ENCODE data around the gene CARD14. TPM values are rescaled to one million over a fixed set of nuclear protein-coding genes. Genes with fewer than 3 reads are reported as not detected.

The CARD14 gene
- total and polyA plus RNA-seq, 10 donors = 0.63 to 4.8 (median 1.3) TPM

- 78 to 89% (median 83%) methylated on average over 6 of the region's 6 CpGs for WGBS, 5 donors
- TF ChIP-seq, protein P1, sequence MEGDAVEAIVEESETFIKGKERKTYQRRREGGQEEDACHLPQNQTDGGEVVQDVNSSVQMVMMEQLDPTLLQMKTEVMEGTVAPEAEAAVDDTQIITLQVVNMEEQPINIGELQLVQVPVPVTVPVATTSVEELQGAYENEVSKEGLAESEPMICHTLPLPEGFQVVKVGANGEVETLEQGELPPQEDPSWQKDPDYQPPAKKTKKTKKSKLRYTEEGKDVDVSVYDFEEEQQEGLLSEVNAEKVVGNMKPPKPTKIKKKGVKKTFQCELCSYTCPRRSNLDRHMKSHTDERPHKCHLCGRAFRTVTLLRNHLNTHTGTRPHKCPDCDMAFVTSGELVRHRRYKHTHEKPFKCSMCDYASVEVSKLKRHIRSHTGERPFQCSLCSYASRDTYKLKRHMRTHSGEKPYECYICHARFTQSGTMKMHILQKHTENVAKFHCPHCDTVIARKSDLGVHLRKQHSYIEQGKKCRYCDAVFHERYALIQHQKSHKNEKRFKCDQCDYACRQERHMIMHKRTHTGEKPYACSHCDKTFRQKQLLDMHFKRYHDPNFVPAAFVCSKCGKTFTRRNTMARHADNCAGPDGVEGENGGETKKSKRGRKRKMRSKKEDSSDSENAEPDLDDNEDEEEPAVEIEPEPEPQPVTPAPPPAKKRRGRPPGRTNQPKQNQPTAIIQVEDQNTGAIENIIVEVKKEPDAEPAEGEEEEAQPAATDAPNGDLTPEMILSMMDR (IDR thresholded peaks at IDR 0.05 in 8 of 11, conservative IDR thresholded peaks at IDR 0.05 in 3 of 11) = no peak
- TF ChIP-seq POLR2AphosphoS5 (IDR thresholded peaks at IDR 0.05) = no peak
- TF ChIP-seq POLR2A (IDR thresholded peaks at IDR 0.05) = no peak
- Histone ChIP-seq H3K27ac (no peak overlapping the region), H3K4me1 (no peaks in the 10 kb centered on the region), H3K4me3 (no peak overlapping the region), H3K36me3 (no peaks in the 10 kb centered on the region), H3K27me3 (replicated peaks in 1 of 7) (no peaks in the 10 kb centered on the region), H3K9me3 (no peaks in the 10 kb centered on the region)
- intact Hi-C loops (cut with DNase I; ENCODE audit: low total_unique reads) = no loop called here
- DNase-seq = no peak
Observed at GRCh38 chr17:80166446-80166845, 3.4 kb upstream of the CARD14 start.

GRCh38 chr17:80168371-80168770 is 1.5 kb upstream of the CARD14 start:
- TF ChIP-seq, protein P1 (IDR thresholded peaks at IDR 0.05 in 8 of 11, conservative IDR thresholded peaks at IDR 0.05 in 3 of 11) = no peak
- TF ChIP-seq POLR2AphosphoS5 (IDR thresholded peaks at IDR 0.05) (no peak), POLR2A (IDR thresholded peaks at IDR 0.05) (no peak)
- 70 to 96% (median 88%) methylated on average over 5 of the region's 5 CpGs for WGBS, 5 donors

DNA sequence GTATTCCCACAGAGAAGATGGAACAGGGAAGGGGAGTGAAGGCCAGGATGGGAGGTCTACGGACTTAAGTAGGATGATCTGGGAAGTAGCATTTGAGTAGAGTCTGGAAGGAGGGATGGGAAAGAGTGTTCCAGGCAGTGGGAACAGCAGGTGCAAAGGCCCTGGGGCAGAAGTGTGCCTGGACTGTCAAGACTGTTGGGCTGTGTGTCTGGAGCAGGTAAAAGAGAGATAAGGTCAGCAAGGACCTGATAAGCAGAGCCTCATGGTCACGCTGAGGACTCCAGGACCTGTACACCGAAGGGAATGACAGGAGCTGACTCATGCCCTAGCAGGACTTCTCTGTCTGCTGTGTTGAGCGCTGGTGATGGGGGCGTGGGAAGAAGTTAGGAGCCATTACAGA is 723 bp upstream of the CARD14 start:
- no peaks in the 10 kb centered on the region for H3K4me1 ChIP-seq
- WGBS, 5 donors = 86 to 94% (median 92%) methylated on average over 5 of the region's 5 CpGs
- H3K4me3 ChIP-seq = no peak overlapping the region
- no peaks in the 10 kb centered on the region for H3K9me3 ChIP-seq
- H3K36me3 ChIP-seq = no peaks in the 10 kb centered on the region
- no peak overlapping the region for H3K27ac ChIP-seq
- intact Hi-C loops (cut with DNase I; ENCODE audit: low total_unique reads) = no loop called here
- H3K27me3 ChIP-seq (replicated peaks in 1 of 7) = no peaks in the 10 kb centered on the region
- TF ChIP-seq POLR2A (IDR thresholded peaks at IDR 0.05) (no peak), POLR2AphosphoS5 (IDR thresholded peaks at IDR 0.05) (no peak)
- TF ChIP-seq, protein P1 (IDR thresholded peaks at IDR 0.05 in 8 of 11, conservative IDR thresholded peaks at IDR 0.05 in 3 of 11) = no peak
- DNase-seq = no peak

More at GRCh38 chr17:80168371-80168770, 1.5 kb upstream of the CARD14 start:
- no peak for DNase-seq
- Histone ChIP-seq H3K4me3 (no peak overlapping the region), H3K36me3 (no peaks in the 10 kb centered on the region), H3K27me3 (replicated peaks in 1 of 7) (no peaks in the 10 kb centered on the region), H3K27ac (no peak overlapping the region), H3K4me1 (no peaks in the 10 kb centered on the region), H3K9me3 (no peaks in the 10 kb centered on the region)
- intact Hi-C loops (cut with DNase I; ENCODE audit: low total_unique reads) = no loop called here

DNA sequence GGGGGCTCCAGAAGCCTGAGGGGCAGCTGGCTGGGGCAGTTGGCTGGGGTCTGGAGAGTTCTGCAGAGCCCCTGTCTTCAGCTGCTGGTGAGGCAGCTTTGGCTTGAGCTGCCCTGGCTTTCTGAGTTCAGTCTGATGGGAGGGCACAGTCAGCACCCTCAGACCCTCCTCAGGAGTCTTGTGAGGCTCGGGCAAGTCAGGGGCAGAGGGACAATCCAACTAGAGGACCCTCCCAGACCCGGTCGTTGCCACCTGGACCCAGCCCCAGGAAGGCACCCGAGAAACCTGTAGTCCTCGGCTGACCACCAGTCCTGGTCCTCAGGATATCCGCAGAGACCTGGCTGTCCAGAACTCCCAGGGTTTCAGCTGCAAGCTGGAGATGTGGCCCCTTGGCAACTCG is 1.9 kb downstream of the CARD14 start:
- no peaks in the 10 kb centered on the region for H3K4me1 ChIP-seq
- intact Hi-C loops (cut with DNase I; ENCODE audit: low total_unique reads) = no loop called here
- DNase-seq = no peak
- TF ChIP-seq POLR2AphosphoS5 (IDR thresholded peaks at IDR 0.05) (no peak), POLR2A (IDR thresholded peaks at IDR 0.05) (no peak)
- TF ChIP-seq, protein P1 (IDR thresholded peaks at IDR 0.05 in 8 of 11, conservative IDR thresholded peaks at IDR 0.05 in 3 of 11) = no peak
- H3K9me3 ChIP-seq = no peaks in the 10 kb centered on the region
- no peak overlapping the region for H3K27ac ChIP-seq
- H3K27me3 ChIP-seq (replicated peaks in 1 of 7) = no peaks in the 10 kb centered on the region
- no peaks in the 10 kb centered on the region for H3K36me3 ChIP-seq
- H3K4me3 ChIP-seq = no peak overlapping the region
- WGBS, 5 donors = 85 to 93% (median 91%) methylated on average over 6 to 7 of the region's 7 CpGs
